Measurements from ENCODE around the gene ARPC5.
"Not testable (repeated sequence)": the region's sequence is repeated elsewhere in the genome, so short reads cannot be mapped to it uniquely, and the experiment has no call there.

Gene ARPC5

DNA sequence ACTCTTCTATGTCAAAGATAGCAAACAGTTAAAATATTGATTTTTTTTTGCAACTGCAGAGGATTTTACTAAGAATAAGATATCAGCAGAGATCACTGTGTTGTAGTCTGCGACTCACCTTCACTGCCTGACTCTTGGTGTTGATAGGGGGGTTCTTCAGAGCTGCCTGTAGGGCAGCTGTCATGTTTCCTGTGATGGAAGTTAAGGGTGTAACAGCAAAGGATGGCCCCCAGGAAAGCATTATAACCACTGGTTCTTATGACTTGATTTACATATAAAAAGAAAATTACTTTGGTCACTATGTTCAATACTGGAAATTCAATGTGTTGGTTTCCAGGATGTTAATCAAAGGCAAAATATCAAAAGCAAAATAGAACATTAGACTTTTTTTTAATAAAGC is 2.6 kb downstream of the ARPC5 start:
- ChIA-PET CTCF (interaction anchor here (0.6 to 0.9 kb wide), 7 partner anchors 11 to 790 kb away, joined by 3 to 6 read pairs (median 4); partner anchors contain the start of gene TSEN15), POLR2A (ENCODE audit: low non-redundant PET) (no interaction called here)
- no peak overlapping the region for H3K27ac ChIP-seq
- TF ChIP-seq, protein P1, sequence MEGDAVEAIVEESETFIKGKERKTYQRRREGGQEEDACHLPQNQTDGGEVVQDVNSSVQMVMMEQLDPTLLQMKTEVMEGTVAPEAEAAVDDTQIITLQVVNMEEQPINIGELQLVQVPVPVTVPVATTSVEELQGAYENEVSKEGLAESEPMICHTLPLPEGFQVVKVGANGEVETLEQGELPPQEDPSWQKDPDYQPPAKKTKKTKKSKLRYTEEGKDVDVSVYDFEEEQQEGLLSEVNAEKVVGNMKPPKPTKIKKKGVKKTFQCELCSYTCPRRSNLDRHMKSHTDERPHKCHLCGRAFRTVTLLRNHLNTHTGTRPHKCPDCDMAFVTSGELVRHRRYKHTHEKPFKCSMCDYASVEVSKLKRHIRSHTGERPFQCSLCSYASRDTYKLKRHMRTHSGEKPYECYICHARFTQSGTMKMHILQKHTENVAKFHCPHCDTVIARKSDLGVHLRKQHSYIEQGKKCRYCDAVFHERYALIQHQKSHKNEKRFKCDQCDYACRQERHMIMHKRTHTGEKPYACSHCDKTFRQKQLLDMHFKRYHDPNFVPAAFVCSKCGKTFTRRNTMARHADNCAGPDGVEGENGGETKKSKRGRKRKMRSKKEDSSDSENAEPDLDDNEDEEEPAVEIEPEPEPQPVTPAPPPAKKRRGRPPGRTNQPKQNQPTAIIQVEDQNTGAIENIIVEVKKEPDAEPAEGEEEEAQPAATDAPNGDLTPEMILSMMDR (conservative IDR thresholded peaks at IDR 0.05; ENCODE audit: low read depth), result no peak
- DNase-seq (ENCODE audit: low spot score), result no peak

DNA sequence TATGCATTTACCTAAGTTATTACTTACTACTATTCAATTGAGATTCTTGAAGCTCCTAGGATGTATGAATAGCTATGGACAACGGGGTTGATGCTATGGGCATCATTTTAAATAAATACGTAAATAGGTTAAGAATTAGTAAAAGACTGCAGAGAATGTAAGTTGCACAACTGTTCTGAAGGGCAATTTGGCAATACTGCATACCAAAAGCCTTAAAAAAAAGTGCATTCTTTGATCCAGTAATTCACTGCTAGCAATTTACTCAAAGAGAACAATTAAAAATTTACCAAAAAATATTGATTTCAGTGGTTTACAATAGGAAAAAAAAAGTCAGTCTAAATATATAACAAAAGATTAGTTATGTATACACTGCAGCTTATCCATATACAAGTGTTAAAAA is 3.5 kb downstream of the ARPC5 start:
- ChIA-PET POLR2A (ENCODE audit: low non-redundant PET) (no interaction called here), CTCF (interaction anchor here (0.5 to 0.8 kb wide), 4 partner anchors 11 to 299 kb away, joined by 3 to 6 read pairs (median 4); no protein-coding TSS in a partner anchor)

GRCh38 chr1:183630748-183631147 is 4.8 kb downstream of the ARPC5 start:
- no peak for DNase-seq (ENCODE audit: low spot score)
- CTCF ChIA-PET, result interaction anchor here (0.6 kb wide), 1 partner anchor 1146 kb away, joined by 3 read pairs; no protein-coding TSS in a partner anchor
- POLR2A ChIA-PET (ENCODE audit: low non-redundant PET), result no interaction called here
- no peak overlapping the region for H3K27ac ChIP-seq
- TF ChIP-seq, protein P1 (conservative IDR thresholded peaks at IDR 0.05; ENCODE audit: low read depth), result no peak

More for the DNA sequence above, 3.5 kb downstream of the ARPC5 start:
- H3K27ac ChIP-seq, result no peak overlapping the region
- no peak for DNase-seq (ENCODE audit: low spot score)
- TF ChIP-seq, protein P1 (conservative IDR thresholded peaks at IDR 0.05; ENCODE audit: low read depth), result no peak

DNA sequence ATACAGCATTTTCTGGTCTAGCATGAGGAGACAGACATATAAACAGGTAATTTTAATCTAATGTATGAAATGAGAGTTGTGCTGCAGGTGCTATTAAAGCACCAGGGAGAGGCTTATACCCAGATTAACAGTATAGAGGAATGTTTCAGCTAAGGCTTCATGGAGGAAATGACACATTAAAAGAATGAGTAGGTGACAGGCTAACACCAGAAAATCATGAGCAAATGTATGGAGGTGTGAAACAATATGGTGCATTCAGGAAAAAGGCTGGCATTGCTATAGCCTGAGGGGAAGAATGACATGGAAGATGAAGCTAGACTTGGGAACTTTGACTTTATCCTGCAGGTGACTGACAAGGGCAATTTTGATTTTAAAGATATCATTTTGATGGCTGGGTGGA is 7.0 kb downstream of the ARPC5 start:
- DNase-seq (ENCODE audit: low spot score), result no peak
- TF ChIP-seq, protein P1 (conservative IDR thresholded peaks at IDR 0.05; ENCODE audit: low read depth), result no peak
- CTCF ChIA-PET, result no interaction called here
- POLR2A ChIA-PET (ENCODE audit: low non-redundant PET), result no interaction called here
- H3K27ac ChIP-seq, result no peak overlapping the region

DNA sequence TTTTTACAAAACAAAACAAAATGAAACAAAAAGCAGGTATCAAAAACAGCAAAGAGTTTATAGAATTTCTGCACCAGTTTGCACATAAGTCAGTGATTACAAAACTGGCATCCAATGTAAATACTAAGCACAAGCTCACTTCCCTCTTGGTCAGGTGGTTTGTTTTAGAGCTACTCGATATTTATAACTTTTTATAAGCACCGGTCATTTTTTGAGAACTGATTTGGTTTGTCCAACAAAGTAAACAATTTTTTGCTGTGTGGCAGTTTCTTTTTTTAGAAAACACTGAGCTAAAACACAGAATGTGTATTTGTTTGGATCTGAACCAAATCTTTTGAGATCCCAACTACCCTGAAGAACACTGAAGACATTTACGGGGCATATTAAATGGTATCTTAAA is 9.3 kb downstream of the ARPC5 start:
- DNase-seq (ENCODE audit: low spot score); H3K27ac ChIP-seq; POLR2A ChIA-PET (ENCODE audit: low non-redundant PET): not testable (repeated sequence)
- CTCF ChIA-PET, result interaction anchor here (0.7 kb wide), 1 partner anchor 1820 kb away, joined by 3 read pairs; no protein-coding TSS in a partner anchor

- CTCF ChIA-PET, result interaction anchor here (0.6 to 0.7 kb wide), 4 partner anchors 13 to 350 kb away, joined by 3 to 4 read pairs (median 4); no protein-coding TSS in a partner anchor
- TF ChIP-seq, protein P1 (conservative IDR thresholded peaks at IDR 0.05; ENCODE audit: low read depth), result peak; percentile 68
- POLR2A ChIA-PET (ENCODE audit: low non-redundant PET), result no interaction called here
These were observed 12.4 kb downstream of the ARPC5 start for GRCh38 chr1:183622884-183623785.

DNA sequence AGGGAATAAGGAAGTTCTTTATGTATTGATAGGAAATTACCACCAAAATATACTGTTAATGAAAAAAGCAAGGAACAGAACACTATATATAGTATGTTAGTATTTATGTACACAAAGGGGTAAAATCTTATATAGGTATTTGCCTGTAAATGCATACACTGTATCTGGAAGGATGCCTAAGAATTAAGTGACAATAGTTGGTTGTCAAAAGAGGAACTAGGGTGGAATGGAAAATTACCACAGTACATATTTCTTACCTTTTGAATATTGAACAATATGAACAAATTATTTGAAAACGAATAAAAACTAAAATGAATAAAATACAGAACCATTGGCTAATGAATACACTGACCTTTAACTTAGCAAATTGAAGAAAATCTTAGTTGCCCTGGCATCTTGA is 13.6 kb downstream of the ARPC5 start:
- ChIA-PET CTCF (interaction anchor here (0.6 kb wide), 2 partner anchors 10 to 11 kb away, joined by 3 read pairs; no protein-coding TSS in a partner anchor), POLR2A (ENCODE audit: low non-redundant PET) (no interaction called here)
- TF ChIP-seq, protein P1 (conservative IDR thresholded peaks at IDR 0.05; ENCODE audit: low read depth), result no peak
- DNase-seq (ENCODE audit: low spot score), result no peak
- no peak overlapping the region for H3K27ac ChIP-seq

More at GRCh38 chr1:183622884-183623785, 12.4 kb downstream of the ARPC5 start:
- no peak overlapping the region for H3K27ac ChIP-seq
- peak; percentile 51 for DNase-seq (ENCODE audit: low spot score)
